Ishikawa (cell line): ENCODE measurements around the gene VWC2L.

Experiments
- EP300 ChIP-seq: IDR thresholded peaks from 2 replicates; pipeline ENCODE4 v1.6.1; 2012; ENCODE audit warnings: borderline replicate concordance
- NFIC ChIP-seq: IDR thresholded peaks from 2 replicates; pipeline ENCODE4 v1.6.1; 2012
- RAD21 ChIP-seq: IDR thresholded peaks from 2 replicates; pipeline ENCODE4 v1.6.1; 2012; ENCODE audit warnings: low read depth
- REST ChIP-seq: IDR thresholded peaks from 2 replicates; pipeline ENCODE4 v1.6.1; 2012; ENCODE audit warnings: low read depth, mild to moderate bottlenecking
- YY1 ChIP-seq: IDR thresholded peaks from 2 replicates; pipeline ENCODE4 v1.6.1; 2012; ENCODE audit warnings: low read depth

- no peak for TF ChIP-seq REST
- no peak for TF ChIP-seq RAD21
- no peak for TF ChIP-seq NFIC
- no peak for TF ChIP-seq YY1
- TF ChIP-seq EP300 = no peak
These were observed 86.6 kb downstream of the VWC2L start for GRCh38 chr2:214497489-214497888.
